HG02943 (cell line): Measurements from ENCODE around the gene UBC.
"Not testable (repeated sequence)": the region's sequence is repeated elsewhere in the genome, so short reads cannot be mapped to it uniquely, and the experiment has no call there.

Source experiments
- ATAC-seq: cut with Tn5 transposase; IDR thresholded peaks from one replicate; pipeline ENCODE4 v1.9.1; 2021; ENCODE audit warnings: mild to moderate bottlenecking, low read depth, moderate library complexity; ENCODE audit not compliant: unreplicated experiment

UBC gene

DNA sequence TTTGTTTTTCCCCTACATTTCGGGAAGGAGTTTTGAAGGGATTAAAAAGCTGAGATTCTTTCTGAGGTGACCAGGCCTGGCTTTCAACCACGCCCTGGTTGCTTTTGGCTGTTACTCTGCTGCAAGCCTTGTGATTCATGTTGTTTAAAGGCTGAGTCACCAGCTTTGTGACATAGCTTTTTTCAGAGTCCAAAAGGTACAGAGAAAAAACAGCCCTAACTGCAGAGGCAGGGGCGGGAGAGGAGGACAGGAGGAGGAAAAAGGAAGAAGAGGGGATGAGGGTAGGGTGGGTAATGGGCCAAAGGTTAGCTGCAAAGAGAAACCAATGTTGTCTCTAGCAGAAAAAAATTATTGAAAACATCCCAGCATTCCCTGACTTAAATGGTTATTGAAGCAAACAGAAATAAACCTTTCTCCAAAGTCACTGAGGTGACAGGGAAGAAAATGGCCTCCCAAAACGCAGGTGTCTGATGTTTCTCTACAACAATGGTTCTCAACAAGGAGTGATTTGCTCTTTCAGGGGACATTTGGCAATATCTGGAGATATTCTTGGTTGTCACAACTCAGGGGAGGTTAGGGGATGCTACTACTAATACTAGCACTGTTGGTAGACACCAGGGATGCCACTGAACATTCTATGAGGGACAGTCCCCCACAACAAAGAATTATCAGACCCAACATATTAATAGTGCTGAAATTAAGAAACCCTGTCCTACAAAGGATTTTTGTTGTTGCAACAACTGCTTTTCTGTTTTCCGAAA is 2.1 kb upstream of the UBC start:
- ATAC-seq, result no peak

DNA sequence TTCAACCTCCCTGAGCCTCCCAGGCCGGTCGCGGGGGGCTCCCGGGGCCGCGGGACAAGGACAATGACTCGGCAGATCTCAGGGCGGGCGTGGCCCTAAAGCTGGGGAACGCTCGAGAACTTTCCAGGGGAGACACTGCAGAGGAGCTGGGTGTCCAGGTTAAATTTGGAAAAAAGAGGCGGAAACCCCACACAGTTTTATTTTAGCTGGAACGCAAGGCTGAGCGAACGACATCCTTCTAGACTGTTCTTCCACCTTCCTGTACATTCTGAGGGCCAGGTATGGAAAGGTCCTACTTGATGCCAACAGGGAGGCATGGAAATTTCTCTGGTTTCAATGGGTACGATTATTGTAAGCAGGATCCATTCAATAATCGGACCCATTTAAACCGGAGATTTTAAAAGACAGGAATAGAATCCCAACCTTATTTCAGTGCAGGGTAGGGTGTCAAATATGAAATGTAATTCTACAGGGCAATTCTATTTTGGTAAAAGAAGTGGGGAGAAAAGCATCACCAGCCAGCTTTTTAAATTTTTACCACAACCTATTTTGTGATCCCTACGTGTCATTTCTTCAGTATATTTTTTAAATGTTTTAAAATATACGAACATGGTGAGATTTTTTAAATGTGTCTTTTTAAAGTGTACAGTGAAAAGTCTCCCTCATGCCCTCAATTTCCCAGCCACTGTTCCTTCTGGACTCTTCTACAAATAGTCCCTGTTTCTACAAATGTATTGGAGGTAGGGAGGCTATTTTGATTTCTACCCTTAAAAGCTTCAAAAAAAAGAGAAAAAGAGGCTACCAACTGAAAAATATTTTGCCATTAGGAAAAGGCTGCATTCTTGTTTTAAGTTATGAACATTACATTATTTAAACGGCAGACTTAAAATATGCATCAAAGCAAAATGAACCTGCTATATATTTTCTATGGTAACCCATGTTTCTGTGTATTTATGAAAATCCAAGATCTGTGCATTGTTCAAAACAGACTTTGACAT is 1.1 kb upstream of the UBC start:
- ATAC-seq, result peak; percentile 2

DNA sequence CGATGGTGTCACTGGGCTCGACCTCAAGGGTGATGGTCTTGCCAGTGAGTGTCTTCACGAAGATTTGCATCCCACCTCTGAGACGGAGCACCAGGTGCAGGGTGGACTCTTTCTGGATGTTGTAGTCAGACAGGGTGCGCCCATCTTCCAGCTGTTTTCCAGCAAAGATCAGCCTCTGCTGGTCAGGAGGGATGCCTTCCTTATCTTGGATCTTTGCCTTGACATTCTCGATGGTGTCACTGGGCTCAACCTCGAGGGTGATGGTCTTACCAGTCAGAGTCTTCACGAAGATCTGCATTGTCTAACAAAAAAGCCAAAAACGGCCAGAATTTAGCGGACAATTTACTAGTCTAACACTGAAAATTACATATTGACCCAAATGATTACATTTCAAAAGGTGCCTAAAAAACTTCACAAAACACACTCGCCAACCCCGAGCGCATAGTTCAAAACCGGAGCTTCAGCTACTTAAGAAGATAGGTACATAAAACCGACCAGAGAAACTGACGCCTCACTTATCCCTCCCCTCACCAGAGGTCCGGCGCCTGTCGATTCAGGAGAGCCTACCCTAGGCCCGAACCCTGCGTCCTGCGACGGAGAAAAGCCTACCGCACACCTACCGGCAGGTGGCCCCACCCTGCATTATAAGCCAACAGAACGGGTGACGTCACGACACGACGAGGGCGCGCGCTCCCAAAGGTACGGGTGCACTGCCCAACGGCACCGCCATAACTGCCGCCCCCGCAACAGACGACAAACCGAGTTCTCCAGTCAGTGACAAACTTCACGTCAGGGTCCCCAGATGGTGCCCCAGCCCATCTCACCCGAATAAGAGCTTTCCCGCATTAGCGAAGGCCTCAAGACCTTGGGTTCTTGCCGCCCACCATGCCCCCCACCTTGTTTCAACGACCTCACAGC is 717 bp downstream of the UBC start:
- peak; percentile 28 for ATAC-seq

- not testable (repeated sequence) for ATAC-seq
Observed at GRCh38 chr12:124912529-124913287, 1.7 kb downstream of the UBC start.

- ATAC-seq, result not testable (repeated sequence)
Observed at GRCh38 chr12:124911521-124911920, 2.9 kb downstream of the UBC start.

DNA sequence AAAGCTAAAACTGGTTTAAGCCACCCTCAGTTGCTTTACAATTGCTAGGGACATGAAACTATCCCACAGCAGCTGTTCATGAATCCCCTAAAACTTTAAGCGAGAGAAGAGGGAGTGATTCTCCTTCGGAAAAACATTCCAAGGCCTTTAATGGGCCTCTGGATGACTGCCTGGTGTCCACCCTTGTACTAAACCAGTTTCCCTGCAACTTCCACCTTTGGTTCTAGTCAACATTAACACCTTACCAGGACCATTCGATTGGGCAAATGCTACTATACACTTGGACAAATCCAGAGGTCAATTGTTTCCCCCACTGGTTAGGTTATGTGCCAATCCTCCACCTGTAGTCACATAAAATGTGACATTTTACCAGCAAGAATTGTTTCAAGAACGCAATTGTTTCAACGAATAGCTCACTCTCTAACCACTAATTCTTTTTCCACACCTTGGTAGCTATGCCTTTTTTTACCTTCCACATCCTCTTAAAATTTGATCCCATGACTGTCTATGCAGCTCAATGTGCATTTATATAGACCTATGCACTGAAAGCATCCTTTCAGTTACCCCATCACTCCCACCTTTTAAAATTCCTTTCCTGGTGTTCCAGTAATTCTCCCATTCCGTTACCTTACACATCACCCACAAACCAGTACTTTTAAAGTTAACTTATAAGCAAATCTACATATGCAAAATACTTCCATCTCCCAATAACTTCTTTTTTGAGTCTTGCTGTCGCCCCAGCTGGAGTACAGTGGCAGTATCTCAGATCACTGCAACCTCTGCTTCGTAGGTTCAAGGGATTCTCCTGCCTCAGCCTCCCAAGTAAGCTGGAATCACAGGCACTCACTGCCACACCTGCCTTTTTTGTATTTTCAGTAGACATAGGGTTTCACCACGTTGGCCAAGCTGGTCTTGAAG is 3.6 kb downstream of the UBC start:
- no peak for ATAC-seq

DNA sequence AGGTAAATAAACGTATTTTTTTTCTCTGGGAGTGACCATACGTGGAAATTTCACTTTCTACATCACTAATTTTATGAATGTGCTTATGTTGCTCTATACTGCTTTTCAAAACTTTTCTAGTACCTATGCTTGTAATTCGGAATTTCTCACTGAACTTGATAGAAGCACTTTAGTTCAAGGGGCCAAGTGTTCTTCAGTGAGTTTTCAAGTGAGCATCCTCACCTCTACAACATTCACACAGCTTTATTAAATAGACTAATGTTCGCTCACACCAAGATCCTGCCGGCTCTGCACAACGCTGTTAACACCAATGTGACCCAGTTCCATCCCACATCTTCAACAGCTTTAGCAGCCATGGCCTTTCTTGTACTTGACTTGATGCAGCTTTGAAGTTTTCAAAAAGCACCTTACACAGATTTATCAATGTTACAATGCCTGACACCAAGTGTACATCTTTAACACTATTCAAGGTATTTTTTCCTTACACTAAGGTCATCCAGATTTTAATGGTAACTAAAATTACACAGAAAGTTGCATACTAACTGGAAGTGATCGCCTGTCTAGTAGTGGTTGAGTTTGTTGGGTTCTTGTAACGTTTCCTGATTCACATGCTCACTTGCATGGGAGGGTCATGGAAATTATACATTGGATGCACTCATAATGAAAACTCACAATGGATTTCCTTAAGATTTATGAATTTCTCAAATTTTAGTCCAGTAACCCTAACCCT is 4.5 kb downstream of the UBC start:
- no peak for ATAC-seq

DNA sequence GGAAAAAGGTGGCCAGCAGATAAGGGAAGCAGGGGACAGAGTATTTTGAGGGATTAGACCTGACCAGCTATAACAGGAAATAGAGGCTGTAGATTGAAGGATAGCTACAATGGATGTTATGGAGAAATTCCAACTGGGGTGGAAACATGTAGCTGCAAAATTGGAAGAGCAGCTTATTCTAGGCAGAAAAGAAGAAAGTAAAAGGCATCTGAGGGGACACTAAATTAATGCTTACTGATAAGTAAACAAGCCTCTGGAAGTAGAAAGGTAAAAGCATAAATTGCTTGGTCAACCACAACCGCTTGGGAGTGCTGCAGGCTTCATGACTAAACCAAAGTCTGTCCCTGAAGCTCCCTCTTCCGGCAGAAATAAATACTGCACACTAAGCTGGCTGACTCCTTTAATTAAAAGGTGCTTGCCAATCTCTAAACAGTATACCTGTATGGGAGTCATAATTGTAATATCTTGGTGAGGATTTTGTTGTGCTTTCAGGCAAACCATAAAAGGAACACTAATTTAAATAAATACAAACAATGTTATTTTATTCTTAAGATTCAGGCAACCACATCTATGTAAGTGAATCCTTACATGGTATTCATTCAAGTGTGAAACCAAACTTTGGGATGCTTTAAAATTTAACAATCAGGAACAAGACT is 7.7 kb downstream of the UBC start:
- peak; percentile 59 for ATAC-seq

DNA sequence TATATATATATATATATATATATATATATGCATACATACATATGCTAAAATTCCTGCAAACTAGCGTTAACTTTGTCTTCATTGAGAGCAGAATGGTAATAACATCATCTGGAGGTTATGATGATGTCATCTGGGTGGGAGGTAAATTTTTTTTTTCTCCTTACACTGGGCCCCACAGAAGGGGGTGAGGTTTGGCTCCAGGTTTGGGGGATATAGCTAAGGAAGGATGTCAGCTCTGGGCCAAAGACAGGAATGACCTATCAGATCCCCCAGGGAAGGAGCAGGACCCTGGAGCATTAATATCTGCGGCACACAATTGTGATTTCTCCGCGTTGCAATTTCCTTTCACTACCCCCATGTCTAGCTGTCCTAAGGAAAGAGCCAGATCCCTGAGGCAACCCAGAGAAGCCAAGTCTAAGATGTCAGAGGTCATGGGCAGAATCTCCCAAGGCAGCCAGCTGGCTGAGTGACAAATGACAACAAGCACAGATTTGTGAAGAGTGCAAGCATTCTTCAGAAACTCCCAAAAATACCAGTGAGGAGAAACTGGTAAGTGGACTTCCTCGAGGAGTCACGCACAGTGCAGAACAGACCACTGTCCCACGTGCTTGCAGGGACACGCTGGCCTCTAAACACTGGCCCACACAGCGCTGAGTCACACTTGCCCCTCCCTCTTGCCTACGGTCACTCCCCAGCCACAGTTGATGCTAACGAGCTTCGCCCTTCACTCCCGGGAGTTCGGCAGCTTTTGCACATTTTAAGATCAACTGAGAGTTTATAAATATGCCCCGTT is 9.9 kb downstream of the UBC start:
- ATAC-seq, result no peak

- ATAC-seq, result no peak
Observed at GRCh38 chr12:124902916-124903315, 11.5 kb downstream of the UBC start.

DNA sequence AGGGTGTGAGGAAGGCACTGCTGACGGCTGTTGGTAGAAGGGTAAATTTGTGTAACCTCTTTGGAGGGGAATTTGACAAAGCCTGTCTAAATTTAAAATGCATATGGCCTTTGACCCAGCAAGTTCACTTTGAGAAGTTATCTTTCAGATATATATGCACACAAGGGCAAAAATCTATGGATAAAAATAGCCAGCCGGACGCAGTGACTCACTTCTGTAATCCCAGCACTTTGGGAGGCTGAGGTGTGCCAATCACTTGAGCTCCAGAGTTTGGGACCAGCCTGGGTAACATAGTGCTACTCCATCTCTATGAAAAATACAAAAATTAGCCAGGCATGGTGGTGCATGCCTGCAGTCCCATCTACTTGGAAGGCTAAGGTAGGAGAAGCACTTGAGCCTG is 13.4 kb downstream of the UBC start:
- ATAC-seq, result no peak

- not testable (repeated sequence) for ATAC-seq
Observed at GRCh38 chr12:124900345-124900795, 14.1 kb downstream of the UBC start.

DNA sequence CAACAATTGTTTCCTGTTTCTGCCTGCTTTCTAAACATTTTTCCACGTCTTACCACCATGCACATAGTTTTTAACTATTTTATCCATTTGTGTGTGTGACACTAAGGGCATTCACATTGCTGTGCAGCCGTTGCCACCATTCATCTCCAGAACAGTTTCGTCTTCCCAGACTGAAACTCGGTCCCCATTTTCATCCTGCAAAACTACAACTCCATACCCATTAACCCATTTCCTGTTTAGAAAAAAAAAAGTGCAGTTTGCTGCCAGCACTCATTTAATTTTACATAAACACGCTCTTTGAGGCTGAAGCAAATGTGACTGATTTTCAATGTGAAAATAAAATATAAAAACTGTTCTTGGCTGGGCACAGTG is 15.5 kb downstream of the UBC start:
- no peak for ATAC-seq

GRCh38 chr12:124898200-124898922 is 16.1 kb downstream of the UBC start:
- ATAC-seq, result no peak

DNA sequence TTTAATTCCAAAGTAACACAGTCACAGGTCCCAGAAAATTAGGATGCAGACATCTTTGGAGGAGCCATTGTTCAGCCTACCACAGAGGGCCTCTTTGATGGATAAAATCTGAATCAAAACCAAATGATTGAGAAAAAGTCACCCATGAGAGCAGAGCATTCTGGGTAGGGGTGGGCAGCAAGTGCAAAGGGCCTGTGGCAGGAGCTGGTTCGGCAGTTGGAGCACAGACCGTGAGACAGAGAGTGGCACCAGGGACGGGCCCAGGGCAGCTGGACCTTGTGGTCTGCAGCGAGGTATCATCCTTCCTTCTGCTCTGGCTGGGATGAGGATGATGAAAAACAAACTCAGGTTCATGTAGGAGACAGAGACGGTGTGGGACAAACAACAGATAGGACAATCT is 18.0 kb downstream of the UBC start:
- ATAC-seq, result no peak
